Measurements from ENCODE around the gene KLK4.
"Not testable (repeated sequence)": the region's sequence is repeated elsewhere in the genome, so short reads cannot be mapped to it uniquely, and the experiment has no call there.

Gene KLK4

GRCh38 chr19:50912727-50913716 lies 1.8 kb upstream of the KLK4 start:
- DNase-seq: no peak

GRCh38 chr19:50912102-50912599 lies 956 bp upstream of the KLK4 start:
- no peak for DNase-seq

GRCh38 chr19:50910722-50911121 lies 473 bp downstream of the KLK4 start:
- no peak for DNase-seq

GRCh38 chr19:50909240-50910070 lies 1.7 kb downstream of the KLK4 start:
- peak; percentile 13 for DNase-seq

- DNase-seq: no peak
These were observed 2.9 kb downstream of the KLK4 start for GRCh38 chr19:50908336-50908735.

- no peak for DNase-seq
These were observed 5.0 kb downstream of the KLK4 start for GRCh38 chr19:50906217-50906616.

GRCh38 chr19:50902640-50903039 lies 8.6 kb downstream of the KLK4 start:
- DNase-seq: no peak

- DNase-seq: no peak
These were observed 11.6 kb downstream of the KLK4 start for GRCh38 chr19:50899569-50899968.

- DNase-seq: no peak
These were observed 13.2 kb downstream of the KLK4 start for GRCh38 chr19:50898018-50898417.

GRCh38 chr19:50897612-50898011 lies 13.6 kb downstream of the KLK4 start:
- no peak for DNase-seq

- no peak for DNase-seq
These were observed 14.0 kb downstream of the KLK4 start for GRCh38 chr19:50897191-50897607.

GRCh38 chr19:50896591-50897190 lies 14.5 kb downstream of the KLK4 start:
- DNase-seq: peak; percentile 12

GRCh38 chr19:50896089-50896590 lies 15.1 kb downstream of the KLK4 start:
- not testable (repeated sequence) for DNase-seq

- no peak for DNase-seq
These were observed 16.5 kb downstream of the KLK4 start for GRCh38 chr19:50894478-50895356.

- no peak for DNase-seq
These were observed 18.0 kb downstream of the KLK4 start for GRCh38 chr19:50893047-50893736.

GRCh38 chr19:50891253-50891625 lies 20.0 kb downstream of the KLK4 start:
- DNase-seq: no peak

- DNase-seq: peak; percentile 12
These were observed 20.6 kb downstream of the KLK4 start for GRCh38 chr19:50890422-50891252.

GRCh38 chr19:50889638-50890037 lies 21.6 kb downstream of the KLK4 start:
- no peak for DNase-seq

- DNase-seq: no peak
These were observed 29.0 kb downstream of the KLK4 start for GRCh38 chr19:50882188-50882587.

GRCh38 chr19:50880241-50880640 lies 31.0 kb downstream of the KLK4 start:
- no peak for DNase-seq
